ENCODE results near the gene NTRK1. TPM values are rescaled to one million over a fixed set of nuclear protein-coding genes. Genes with fewer than 3 reads are reported as not detected.
A peak's percentile ranks its signal among the peaks of the same experiment; 100 is the strongest.

The NTRK1 gene
- total RNA-seq, 1 donor from 2014 or later, result 1.9 TPM

GRCh38 chr1:156901966-156902915, 41.6 kb downstream of the NTRK1 start:
- ATAC-seq, result no peak
- H3K9me3 ChIP-seq, result no peaks in the 10 kb centered on the region

GRCh38 chr1:156903328-156904091, 42.8 kb downstream of the NTRK1 start:
- peaks cover 39% of the 10 kb centered on the region for H3K4me1 ChIP-seq
- intact Hi-C loops (cut with DNase I), result no loop called here
- no peak for TF ChIP-seq CTCF (IDR thresholded peaks at IDR 0.05)
- no peak overlapping the region for H3K27ac ChIP-seq
- no peaks in the 10 kb centered on the region for H3K27me3 ChIP-seq (ENCODE audit: low read depth)
- H3K9me3 ChIP-seq, result no peaks in the 10 kb centered on the region
- peak; percentile 39 for DNase-seq
- H3K36me3 ChIP-seq, result peaks cover 14% of the 10 kb centered on the region
- ATAC-seq, result no peak
- no peak overlapping the region for H3K4me3 ChIP-seq

More at GRCh38 chr1:156901966-156902915, 41.6 kb downstream of the NTRK1 start:
- Histone ChIP-seq H3K4me3 (no peak overlapping the region), H3K4me1 (peaks cover 48% of the 10 kb centered on the region), H3K36me3 (peaks cover 14% of the 10 kb centered on the region), H3K27me3 (ENCODE audit: low read depth) (no peaks in the 10 kb centered on the region), H3K27ac (no peak overlapping the region)
- peak; percentile 28 for DNase-seq
- intact Hi-C loops (cut with DNase I), result no loop called here
- TF ChIP-seq CTCF (IDR thresholded peaks at IDR 0.05), result no peak

GRCh38 chr1:156904187-156904959, 43.7 kb downstream of the NTRK1 start:
- peak; percentile 36 for DNase-seq
- Histone ChIP-seq H3K4me3 (no peak overlapping the region), H3K27ac (no peak overlapping the region), H3K9me3 (no peaks in the 10 kb centered on the region), H3K36me3 (peaks cover 20% of the 10 kb centered on the region), H3K27me3 (ENCODE audit: low read depth) (peaks cover 3% of the 10 kb centered on the region), H3K4me1 (peaks cover 30% of the 10 kb centered on the region)
- intact Hi-C loops (cut with DNase I), result no loop called here
- ATAC-seq, result no peak
- TF ChIP-seq CTCF (IDR thresholded peaks at IDR 0.05), result no peak

DNA sequence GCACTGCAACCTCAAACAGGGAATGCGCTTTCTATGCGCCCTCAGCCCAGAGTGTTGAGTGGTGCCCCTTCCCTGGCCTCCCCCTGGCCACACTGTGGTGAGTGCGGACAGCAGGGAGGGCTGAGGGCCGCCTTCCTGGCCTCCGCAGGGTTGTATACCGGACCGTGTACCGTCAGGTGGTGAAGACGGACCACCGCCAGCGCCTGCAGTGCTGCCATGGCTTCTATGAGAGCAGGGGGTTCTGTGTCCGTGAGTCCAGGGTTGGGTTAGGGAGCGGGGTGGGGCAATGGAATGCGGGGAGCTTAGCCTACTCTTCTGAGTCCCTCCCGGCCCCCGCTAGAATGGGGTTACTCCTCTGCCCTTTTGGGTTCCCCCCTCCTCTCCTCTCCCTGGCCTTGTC, 44.5 kb downstream of the NTRK1 start:
- Histone ChIP-seq H3K27me3 (ENCODE audit: low read depth) (peaks cover 10% of the 10 kb centered on the region), H3K4me1 (peaks cover 23% of the 10 kb centered on the region), H3K36me3 (peaks cover 28% of the 10 kb centered on the region), H3K9me3 (no peaks in the 10 kb centered on the region), H3K27ac (no peak overlapping the region), H3K4me3 (no peak overlapping the region)
- peak; percentile 33 for DNase-seq
- no peak for TF ChIP-seq CTCF (IDR thresholded peaks at IDR 0.05)
- ATAC-seq, result no peak
- intact Hi-C loops (cut with DNase I), result no loop called here

DNA sequence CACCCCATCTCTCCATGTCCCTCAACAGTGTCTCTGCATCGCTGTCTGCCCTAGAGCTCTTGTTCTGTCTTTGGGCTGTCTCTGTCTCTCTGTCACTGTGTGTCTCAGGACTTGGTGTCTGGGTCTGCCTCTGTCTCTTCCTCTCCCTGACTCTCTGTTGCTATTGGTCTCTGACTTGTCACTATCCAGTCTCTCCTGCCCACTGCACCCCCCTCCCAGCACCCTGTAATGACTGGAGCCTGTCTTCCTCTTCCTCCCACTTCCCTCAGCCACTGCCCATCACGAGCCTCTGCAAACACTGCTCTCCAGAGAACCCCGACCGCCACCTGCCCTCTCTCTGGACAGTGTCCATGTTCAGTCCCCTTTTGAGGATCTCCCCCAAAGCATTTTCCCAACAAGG, 45.0 kb downstream of the NTRK1 start:
- Histone ChIP-seq H3K36me3 (peaks cover 30% of the 10 kb centered on the region), H3K9me3 (no peaks in the 10 kb centered on the region), H3K4me3 (no peak overlapping the region), H3K4me1 (peaks cover 18% of the 10 kb centered on the region), H3K27me3 (ENCODE audit: low read depth) (peaks cover 10% of the 10 kb centered on the region), H3K27ac (no peak overlapping the region)
- DNase-seq (peak; percentile 33), ATAC-seq (no peak)
- TF ChIP-seq CTCF (IDR thresholded peaks at IDR 0.05), result no peak
- intact Hi-C loops (cut with DNase I), result no loop called here

Data from lower lobe of right lung (tissue), 2 donors.